Spleen (tissue), 7 donors: Measurements from ENCODE around the gene CDC25B.

Source experiments
- POLR2A ChIP-seq, 3 donors: fragments of 450-650 bp; IDR thresholded peaks; one replicate each; pipeline ENCODE4 v1.5.1; 2017; ENCODE audit warnings: antibody characterized with exemption in 3 of 3, mild to moderate bottlenecking in 1 of 3
- POLR2AphosphoS5 ChIP-seq, 3 donors: sonication (generic); formaldehyde crosslinking; IDR thresholded peaks; one replicate each; pipeline ENCODE4 v1.5.1; 2017; ENCODE audit warnings: antibody characterized with exemption in 3 of 3
- TF ChIP-seq, protein P1 (sequence below), 11 experiments: fragments of 200-600 bp in 7 of 11; fragments of 450-650 bp in 4 of 11; sonication (generic) in 4 of 11; IDR thresholded peaks in 8 of 11; conservative IDR thresholded peaks in 3 of 11; 1 replicate in 7 of 11; 2 replicates in 4 of 11; pipeline versions ENCODE4 v1.4.0 to v1.8.0; 2016 to 2021; ENCODE audit warnings: antibody characterized with exemption in 11 of 11, inconsistent platforms in 4 of 11, mild to moderate bottlenecking in 1 of 11
- donor health status: DM: no; HTN: no; CAD: no; lungs with moderate emphysema.
- donor health status: DM: no; HTN: no; CAD: no.
- donor health status: DM: no; HTN: no; CAD: no.

DNA sequence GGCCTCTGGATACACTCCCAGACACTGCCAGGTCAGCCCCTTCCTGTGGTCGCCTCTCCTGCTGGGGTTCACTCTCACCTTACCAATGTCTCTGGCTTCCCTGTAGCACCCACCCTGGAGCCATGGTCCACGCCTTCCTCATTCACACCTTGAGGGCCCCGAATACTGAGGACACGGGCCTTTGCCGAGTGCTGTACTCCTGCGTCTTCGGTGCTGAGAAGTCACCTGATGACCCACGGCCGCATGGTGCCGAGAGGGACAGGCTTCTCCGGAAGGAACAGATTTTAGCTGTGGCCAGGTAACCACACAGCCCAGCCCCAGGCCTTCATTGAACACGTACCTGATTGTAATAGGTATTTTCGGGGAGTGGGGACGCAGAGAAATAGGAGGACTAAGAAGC lies 25.9 kb downstream of the CDC25B start:
- TF ChIP-seq, protein P1, sequence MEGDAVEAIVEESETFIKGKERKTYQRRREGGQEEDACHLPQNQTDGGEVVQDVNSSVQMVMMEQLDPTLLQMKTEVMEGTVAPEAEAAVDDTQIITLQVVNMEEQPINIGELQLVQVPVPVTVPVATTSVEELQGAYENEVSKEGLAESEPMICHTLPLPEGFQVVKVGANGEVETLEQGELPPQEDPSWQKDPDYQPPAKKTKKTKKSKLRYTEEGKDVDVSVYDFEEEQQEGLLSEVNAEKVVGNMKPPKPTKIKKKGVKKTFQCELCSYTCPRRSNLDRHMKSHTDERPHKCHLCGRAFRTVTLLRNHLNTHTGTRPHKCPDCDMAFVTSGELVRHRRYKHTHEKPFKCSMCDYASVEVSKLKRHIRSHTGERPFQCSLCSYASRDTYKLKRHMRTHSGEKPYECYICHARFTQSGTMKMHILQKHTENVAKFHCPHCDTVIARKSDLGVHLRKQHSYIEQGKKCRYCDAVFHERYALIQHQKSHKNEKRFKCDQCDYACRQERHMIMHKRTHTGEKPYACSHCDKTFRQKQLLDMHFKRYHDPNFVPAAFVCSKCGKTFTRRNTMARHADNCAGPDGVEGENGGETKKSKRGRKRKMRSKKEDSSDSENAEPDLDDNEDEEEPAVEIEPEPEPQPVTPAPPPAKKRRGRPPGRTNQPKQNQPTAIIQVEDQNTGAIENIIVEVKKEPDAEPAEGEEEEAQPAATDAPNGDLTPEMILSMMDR (IDR thresholded peaks at IDR 0.05 in 8 of 11, conservative IDR thresholded peaks at IDR 0.05 in 3 of 11): no peak
- TF ChIP-seq POLR2A (IDR thresholded peaks at IDR 0.05) (no peak), POLR2AphosphoS5 (IDR thresholded peaks at IDR 0.05) (no peak)
